NCI-H82 treated with DMSO at 0.1 percent for 48 hours (cell line): ENCODE measurements around the gene L3MBTL3.

Source experiments
- DNase-seq: peaks from one replicate; lab custom pipeline; 2025; ENCODE audit not compliant: unreplicated experiment; lab: John Stamatoyannopoulos, UW

L3MBTL3 gene

DNA sequence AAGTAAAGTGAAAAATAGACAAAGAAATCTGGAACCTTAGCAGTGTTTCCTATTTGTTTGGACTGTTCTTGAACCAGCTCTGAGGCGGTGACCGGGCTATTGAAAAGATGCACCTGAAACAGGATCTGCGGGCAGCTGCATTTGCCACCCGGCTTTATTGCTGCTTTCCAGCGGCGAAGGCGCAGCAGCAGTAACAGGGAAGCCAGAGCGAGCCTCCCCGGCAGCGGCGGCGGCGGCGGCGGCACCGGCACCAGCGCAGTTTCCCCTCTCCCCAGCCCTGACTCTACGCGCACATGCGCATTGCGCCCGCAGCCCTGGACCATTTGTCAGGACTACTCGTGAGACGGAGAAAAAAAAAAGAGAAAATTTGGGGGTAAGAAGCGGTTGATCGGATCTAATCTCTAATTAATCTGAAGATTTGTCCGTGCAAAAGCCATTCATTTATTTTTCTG, at the start of gene L3MBTL3:
Gene L3MBTL3, plus strand, starts transcription at position 290 of the 452 bp plus-strand sequence. CDS start 24,119 bp downstream, outside the sequence.
- peak; percentile 71 for DNase-seq

DNA sequence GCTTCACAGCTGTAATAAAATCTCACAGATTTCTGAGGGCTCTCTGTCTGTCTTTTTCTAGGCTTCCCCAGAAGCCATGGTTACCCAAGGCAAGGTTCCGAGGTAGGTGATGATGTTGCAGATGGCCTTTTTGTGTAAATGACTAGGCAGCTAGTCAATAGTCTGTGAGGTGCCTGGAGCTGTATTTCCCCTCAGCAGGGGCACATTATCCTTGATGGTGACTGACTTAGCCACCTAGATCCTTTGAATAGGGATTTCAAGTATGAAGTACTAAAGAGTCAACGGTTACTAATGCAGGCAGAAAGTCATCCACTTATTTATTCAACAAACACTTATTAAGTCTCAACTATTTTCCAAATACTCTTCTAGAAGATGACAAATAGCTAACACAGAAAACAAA, 49.3 kb upstream of the L3MBTL3 start:
- no peak for DNase-seq

DNA sequence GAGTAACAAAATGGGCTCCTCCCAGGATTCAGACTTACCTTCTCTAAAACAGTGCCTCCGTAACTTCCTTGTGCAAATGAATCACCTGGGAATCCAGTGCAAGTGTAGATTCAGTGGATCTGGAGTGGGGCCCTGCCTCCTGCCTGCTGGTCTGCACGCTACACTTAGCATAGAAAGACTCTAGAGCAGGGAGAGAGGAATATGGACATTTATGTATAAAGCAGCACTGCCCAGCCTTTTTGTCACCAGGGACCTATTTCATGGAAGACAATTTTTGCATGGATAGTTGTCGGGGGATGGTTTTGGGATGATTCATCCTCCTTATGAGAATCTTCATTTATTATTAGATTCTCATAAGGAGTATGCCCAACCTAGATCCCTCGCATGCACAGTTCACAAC, 42.3 kb upstream of the L3MBTL3 start:
- DNase-seq = no peak

DNA sequence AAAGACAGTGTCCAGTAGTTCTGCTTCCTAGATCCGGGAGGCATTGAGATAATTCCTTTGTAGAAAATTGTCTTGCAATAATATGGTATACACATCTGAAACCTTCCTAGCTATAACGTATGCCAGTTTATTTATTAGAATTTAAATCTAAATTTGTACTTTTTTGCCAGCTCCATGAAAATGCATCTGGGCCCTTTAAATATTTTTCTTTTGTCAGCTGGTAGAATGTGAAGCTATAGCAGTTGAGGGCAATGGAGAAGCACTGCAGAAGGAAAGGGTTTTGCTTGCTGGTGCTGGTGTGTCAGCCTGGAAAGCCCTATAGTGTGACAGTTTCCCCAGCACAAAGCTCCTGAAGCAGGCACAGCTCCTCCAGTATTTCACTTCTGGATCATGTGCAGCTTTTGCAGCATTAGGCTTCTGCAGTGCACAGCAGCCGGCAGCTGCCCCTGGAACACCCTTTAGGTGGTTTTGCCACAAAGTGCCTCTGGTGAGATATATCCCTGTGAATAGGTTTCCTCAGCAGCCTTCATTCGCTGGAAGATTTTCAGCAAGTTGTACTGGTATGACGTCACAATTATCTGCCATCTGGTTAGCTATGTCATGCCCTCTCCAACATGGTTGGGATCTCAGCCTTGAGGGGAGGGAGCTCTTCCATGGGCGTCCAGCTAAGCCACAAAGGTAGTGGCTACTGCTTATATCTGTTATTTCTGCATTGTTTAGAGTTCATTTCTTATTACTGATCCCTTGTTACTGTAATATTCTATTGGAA, 40.0 kb upstream of the L3MBTL3 start:
- DNase-seq = no peak

DNA sequence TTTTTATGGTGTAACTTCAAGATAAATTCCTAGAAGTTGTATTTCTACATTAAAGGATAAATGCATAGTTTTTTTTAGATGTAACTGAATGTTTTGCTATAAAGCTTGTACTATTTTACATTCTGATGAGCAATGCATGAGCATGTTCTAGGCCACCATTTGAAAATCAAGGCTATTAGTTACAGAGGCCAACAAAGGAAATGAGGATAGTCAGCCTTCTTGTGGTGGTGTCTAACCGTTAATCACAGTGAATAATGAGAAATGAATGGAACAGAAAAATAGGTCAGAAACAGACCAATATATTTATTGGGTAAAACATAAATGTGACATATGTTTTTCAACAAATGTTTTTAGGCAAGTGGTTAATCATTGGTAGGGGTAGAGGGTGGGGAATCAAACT, 37.6 kb upstream of the L3MBTL3 start:
- DNase-seq = no peak

DNA sequence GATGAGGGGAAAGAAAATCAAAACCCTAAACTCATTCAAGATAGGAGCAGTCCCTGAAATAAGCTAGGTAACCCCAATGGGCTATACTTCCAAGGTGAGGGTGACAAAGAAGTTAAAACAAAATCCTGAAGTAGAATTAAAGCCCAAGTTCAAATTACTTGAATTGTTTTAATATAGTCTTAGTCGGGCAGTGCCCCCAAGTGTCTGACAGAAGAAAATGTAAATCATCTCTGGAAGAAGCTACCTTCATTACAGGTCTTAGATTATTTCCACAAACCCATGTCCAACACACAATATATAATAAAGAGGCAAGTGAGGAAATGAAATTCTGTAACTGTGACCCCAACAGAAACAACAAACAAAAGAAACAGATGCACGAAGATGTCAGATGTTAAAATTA, 36.8 kb upstream of the L3MBTL3 start:
- DNase-seq = no peak

DNA sequence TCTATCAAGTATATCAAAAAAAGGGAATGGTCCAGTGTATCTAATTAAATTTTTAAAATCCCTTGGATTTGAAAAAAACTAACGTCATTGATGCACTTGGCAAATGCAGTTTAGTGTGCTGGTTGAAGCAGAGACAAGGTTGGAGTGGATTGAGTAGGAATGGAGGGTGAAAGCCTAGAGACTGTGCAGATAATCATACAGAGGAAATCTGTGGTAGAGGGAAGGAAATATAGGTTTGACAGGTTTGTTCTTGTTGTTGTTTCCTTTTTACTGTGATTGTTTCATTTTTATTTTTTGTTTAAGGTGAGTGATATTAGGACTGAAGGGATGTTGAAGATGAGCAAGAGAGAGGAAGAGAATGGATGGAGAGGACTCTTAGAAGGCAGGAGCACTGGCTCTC, 29.0 kb upstream of the L3MBTL3 start:
- DNase-seq = no peak

DNA sequence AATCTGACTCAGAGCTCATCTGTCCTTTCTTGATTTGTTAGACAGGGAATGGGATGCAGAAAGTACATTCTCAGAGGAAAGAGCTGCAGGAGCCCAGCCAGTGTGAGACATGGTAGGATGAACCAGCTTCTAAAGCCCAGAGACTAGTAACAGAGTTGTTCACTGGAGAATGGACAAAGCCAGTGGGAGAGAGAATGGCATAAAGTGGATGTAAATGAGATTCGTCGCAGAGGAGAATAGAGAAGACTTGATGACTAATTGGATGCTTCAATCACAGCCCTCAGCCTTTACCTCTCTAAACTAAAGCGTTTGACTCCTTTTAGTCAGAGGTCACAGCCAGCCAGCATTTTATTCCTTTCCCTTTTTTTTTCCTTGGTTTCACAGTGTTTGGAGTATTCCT, 25.5 kb upstream of the L3MBTL3 start:
- DNase-seq = no peak

DNA sequence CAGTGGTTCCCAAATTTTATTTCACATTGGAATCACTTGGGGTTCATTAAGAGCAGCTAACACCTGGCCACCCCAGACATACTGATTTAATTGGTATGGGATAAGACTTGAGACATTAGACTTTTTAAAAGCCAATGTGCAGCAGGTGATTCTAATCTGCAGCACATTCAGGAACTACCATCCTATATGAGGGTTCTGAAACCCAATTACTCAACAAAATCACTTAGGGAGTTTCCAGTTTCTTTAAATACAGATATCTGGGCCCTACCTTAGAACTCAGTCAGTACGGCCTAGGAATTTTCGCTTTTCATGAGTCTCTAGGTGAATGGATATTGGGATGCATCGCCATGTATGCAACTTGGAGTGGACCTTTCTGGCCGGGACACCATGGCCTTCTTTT, 24.0 kb upstream of the L3MBTL3 start:
- DNase-seq = no peak

DNA sequence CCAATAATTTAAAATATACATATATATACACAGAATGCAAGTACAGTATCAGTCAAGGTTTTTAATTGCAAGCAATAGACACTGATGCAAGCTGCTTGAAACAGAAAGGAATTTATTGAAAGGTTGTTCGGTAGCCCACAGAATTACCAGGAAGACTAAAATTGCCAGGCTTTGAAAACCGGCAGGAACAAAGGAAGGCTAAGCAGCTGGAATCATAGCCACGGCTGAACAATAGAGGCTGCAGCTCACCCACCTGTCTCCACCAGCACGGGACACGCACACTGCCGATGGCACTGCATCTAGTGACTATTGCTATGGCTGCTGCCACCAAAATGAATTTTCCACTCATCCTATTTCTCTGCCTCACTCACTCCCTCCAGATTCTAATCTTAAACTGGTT, 22.0 kb upstream of the L3MBTL3 start:
- no peak for DNase-seq

DNA sequence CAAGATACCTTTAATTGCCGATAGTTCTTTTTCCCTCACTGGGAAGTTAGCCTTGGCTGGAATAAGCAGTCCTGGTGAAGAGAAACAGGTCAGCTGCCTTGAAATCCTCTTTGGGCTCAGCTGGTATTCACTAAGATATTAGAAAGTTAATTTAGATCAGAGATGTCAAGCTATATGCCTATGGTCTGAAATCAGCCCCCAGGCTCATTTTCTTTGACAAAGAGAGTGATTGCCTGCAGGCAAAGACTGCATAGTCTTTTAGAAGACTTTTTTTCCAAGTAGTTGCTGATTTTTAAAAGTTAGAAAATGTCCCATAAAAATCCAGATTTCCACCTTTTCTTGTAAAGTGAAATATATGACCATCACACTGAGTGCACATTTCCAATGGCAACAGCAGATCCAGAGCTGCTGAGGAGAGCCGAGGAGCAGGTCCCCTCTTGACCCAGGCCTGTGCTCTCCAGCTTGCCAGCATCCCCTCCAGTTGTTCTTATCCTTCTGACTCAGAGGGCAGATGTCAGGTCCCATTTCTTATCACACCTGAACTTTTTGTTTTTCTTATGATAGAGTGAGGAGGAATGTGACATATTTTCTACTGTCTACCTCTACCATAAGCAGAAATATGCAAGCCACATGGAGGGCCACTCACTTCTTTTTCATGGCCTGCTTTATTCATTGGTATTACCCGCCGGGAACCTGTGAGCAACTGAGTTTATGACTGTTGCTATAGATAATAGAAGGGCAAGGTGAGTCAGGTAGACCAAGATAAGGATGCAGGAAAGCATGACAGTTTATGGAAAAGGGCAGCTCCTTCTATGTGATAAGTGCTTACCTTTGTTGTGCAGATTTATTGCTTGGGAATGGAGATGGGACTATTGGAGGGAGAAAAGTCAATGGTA, 17.6 kb upstream of the L3MBTL3 start:
- DNase-seq = no peak

DNA sequence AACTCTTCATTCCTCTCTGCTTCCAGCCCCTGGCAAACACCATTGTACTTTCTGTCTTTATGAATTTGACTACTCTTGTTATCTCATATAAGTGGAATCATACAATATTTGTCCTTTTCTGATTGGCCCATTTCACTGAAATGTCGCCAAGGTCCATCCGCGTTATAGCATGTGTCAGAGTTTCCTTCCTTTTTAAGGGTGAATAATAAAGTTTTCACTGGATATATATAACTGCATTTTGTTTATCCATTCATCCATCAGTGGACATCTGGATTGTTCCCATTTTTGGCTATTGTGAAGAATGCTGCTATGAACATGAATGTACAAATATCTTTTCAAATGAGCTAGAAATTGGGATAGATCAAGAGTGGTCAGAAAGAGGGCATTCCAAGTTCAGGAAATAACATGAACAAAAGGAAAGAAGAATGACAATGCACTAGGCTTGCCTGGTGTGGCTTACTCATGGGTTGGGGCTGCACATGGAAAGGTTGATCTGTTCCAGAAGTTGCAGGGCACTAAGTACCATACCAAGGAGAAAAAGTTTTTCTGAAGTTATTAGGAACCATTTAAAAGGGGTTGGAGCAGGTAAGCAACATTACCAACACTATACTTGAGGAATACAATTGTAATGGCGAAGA, 10.0 kb upstream of the L3MBTL3 start:
- no peak for DNase-seq

DNA sequence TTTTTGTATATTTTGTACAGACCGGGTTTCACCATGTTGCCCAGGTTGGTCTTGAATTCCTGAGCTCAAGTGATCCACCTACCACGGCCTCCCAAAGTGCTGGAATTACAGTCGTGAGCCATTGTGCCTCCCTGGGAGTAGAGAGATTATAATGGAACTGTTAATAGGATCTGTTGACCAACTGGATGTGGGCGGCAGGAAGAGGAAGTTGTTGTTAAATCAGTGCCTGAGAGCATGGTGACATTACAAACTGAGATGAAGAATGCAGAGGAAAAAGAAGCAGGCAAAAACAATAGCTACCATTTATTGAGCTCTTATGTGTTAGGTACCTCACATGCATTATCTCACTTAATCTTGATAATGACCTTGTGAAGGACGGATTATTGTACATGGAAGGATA, 9.2 kb upstream of the L3MBTL3 start:
- DNase-seq = no peak

DNA sequence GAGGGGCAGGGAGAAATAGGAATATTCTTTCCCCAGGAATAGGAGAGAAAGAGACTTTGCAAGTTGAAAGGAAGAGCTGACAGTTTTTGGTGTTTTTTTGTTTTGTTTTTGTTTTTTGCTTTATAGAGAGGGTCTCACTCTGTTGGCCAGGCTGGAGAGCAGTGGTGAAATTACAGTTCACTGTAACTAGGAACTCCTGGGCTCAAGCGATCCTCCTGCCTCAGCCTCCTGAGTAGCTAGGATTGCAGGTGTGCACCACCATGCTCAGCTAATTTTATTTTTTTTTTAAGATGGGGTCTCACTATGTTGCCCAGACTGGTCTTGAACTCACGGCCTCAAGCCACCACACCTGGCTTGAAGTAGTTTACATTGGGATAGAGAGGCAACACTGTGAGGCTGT, 8.0 kb upstream of the L3MBTL3 start:
- no peak for DNase-seq

DNA sequence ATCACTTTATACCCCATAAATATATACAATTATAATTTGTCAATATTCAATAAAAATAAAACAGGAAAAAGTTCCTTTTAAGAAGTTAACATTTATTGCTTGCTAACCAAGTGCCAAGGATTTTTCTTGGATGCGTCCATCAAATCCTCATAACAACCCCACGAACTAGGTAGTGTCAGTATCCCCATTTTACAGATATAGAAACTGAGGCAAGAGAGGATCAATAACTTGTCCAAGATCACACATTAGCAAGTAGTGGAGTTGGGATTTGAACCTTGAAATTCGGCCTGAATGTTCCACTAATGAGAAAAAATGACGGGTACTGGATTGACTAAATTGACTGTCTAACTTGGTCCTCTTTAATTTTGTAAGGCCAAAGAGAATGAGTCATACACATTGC, 5.7 kb upstream of the L3MBTL3 start:
- DNase-seq = no peak

DNA sequence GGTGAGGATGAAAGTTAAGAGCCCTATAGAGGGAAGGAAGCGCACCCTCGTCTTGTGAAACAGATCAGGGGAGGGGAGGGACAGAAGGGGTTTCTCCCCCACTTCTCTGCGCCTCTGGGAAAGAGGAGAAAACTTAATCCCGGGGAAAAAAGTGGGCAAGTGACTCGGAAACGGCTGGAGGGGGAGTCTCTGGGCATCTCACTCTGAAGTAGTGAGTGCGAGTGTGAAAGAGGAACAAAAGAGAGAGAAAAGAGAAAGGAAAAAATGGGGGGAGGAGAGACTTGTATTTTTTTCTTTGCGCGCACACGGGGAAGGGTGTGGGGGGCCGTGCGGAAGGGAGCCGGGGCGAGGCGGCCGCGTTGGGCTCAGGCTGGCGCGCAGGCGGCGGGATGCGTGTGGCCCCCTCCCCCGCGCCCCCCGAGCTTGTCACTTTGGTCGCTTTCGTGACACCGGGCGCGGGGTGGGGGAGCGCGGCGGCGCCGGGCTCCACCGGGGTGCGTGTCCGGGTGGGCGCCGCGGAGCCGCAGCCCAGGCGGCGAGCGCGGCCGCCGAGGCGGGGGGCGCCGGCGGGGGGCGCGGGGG, 454 bp downstream of the L3MBTL3 start:
- DNase-seq = no peak

DNA sequence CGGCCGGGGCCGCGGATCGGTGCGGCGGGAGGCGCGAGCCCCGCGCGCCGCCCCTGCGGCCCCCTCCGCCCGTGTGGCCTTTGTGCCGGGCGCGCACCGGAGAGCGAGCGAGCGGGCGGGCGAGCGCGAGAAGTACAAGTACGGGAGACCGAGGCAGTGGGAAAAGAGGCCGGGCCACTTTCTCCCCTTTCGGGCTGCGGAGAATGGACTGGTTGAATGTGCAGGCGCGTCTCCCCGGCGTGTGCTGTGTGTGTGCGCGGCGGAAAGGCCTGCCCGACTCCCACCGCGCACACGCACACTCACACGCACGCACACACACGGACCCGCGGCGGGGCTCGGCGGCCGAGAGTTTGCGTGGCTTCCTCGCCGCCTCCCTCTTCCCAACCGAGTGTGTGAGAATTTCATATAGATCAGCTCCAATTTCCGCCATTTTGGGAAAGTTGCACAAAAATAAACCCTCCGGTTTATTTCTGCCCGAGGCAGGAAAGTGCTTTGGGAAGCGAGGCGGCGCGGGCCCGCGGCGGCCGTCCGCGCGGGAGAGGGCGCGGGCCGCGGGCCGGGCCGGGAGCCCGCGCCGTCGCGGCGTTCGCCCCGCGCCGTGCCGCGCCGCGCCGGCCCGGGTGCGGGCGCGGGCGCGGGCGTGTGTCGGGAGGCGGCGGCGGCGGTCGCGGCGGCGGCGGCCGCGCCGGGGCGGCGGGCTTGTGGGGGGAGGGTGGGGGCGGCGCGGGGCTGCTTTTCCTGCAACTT, 1.1 kb downstream of the L3MBTL3 start:
- no peak for DNase-seq

DNA sequence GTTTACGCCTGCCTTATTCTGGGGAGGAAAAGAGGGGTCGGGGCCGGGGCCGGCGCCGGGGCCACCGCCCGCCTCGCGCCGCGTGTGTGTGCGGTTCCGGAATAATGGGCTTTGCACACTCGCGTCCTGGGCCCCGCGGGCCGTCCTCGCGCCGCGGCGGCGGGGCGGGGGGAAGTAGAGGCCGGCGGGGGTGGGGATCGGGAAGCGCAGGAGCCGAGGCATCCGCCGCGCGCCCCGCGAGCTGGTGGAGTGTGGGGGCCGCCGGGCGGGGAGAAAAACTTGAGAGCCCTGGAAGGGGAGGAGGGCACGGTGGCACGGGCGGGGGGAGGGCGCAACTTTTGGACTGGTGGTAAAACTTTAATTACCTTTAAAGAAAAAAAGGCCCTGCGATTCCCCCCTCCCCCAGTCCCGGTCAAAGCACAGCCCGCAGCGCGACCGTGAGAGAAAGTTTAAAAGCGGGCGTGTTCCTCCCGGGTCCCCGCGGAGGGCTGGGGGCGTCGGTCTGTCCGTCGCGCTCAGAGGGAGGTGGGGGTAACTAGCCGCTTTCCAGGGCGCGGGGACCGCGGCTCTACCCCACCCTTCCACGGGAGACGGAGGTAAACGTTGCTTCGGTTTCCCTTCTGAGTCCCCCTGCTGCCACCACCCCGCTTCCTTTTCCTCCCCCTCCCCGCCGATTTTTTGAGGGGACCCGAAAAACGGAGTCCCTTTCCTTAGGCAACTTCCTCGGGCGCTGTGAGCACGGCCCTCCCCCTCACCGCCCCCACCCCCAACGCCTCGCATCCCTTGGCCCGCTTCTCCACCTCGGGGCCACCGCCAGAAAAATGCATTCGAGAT, 1.9 kb downstream of the L3MBTL3 start:
- no peak for DNase-seq

DNA sequence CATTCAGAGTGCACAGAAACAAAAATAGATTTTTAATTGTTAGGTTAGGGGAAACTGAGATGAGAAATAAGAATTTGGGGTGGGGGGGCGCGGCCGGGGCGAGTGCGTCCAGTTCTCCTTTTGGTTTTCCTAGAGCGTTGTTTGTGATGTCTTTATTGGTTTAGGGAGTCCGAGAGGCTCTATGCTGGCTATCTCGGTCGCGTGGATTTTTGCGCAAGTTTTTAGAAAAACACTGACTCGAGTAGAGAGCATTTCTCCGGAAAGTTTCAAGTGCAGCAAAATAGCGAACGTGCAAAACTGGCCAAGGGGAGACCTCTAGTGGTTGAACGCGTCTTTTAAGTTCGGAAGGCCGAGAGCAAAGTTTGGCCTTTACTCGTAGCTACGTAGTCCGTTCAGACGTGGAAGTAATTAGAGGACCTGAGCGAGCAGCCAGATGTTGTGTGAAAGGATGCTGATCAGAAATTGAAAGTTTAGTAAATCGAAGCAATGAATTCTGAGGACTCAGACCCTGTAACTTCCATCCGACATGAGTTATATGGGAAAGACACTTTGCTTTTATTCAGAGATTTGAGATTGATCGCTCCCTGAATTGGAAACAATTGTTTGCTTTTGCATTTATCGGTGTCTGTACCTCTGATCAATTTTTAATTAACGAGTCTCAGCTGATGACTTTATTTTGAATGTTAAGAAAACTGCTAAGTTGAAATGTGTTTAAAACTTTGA, 2.7 kb downstream of the L3MBTL3 start:
- DNase-seq = peak; percentile 66
